COLO668 (cell line): ENCODE measurements around the gene ACADVL.

Experiments used
- DNase-seq: peaks from one replicate; lab custom pipeline; 2025; ENCODE audit not compliant: unreplicated experiment; lab: John Stamatoyannopoulos, UW

The ACADVL gene

GRCh38 chr17:7191069-7191468, 28.7 kb upstream of the ACADVL start:
- DNase-seq: no peak

DNA sequence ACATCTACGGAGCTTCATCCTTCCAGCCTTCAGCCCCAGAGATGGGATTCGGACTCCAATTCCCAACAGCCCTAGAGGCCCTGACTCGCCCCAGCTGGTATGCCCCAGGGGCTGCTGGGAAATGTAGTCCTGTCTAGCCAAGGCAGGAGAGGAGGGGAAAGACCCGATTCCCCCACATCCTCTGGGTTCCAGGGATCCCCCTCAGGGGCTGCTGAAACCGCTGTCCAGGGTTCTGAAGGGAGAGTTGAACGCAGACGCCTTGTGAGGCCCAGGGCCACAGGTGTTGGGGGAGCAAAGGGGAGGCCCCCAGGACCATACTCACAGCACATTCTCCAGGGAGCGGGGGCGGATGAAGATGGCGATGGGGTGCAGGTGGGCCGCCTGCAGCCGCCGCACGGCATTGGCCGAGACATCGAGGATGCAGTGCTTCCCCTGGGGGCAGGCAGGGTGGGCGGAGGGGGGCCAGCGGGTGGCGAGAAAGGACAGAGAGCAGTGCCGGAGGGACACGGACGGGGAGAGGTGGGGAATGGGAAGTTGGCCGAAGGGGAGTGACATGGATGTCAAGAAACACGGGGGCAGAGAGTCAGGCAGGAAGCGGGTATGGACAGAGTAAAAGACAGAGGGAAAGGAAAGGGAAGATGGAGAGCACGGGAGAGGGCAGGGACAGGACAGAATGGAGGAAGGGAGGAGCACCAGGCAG, 28.0 kb upstream of the ACADVL start:
- DNase-seq: peak; percentile 10

DNA sequence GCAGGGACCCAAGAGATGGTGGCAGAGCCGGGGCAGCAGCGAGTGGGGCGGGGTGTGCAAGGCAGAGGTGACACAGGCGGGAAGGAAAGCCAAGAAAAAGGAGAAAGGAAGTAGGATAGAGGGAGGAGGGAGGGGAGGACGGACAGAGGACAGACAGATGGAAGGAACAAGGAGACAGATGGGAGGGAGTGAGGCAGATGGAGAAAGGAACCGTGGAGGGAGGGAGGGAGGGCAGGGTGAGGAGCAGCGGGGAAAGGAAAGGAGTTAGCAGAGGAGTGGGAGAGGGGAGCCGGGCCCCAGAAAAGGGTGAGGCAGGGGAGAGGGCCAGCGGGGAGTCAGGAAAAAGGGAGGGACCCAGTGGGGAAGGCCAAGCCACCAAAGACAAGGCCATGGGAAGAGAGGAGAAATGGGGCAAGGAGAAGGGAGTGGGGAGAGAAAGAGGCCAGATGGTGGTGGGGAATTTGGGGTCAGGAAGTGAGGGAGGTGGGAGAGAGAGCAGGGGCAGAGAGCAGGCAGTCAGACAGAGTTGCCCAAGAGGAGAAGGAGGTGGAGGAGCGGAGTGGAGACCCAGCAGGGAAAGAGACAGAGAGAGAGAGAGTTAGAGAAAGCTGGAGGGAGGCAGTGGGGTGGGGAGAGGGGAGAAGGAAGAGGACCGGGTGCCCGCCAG, 27.3 kb upstream of the ACADVL start:
- no peak for DNase-seq

- no peak for DNase-seq
Observed at GRCh38 chr17:7195971-7196370, 23.8 kb upstream of the ACADVL start.

GRCh38 chr17:7196651-7197401, 22.9 kb upstream of the ACADVL start:
- DNase-seq: no peak

- DNase-seq: no peak
Observed at GRCh38 chr17:7203391-7203790, 16.3 kb upstream of the ACADVL start.

- DNase-seq: no peak
Observed at GRCh38 chr17:7204336-7204735, 15.4 kb upstream of the ACADVL start.

GRCh38 chr17:7204828-7205461, 14.8 kb upstream of the ACADVL start:
- DNase-seq: peak; percentile 69

- DNase-seq: no peak
Observed at GRCh38 chr17:7205561-7205960, 14.2 kb upstream of the ACADVL start.

GRCh38 chr17:7207120-7208001, 12.4 kb upstream of the ACADVL start:
- DNase-seq: no peak

DNA sequence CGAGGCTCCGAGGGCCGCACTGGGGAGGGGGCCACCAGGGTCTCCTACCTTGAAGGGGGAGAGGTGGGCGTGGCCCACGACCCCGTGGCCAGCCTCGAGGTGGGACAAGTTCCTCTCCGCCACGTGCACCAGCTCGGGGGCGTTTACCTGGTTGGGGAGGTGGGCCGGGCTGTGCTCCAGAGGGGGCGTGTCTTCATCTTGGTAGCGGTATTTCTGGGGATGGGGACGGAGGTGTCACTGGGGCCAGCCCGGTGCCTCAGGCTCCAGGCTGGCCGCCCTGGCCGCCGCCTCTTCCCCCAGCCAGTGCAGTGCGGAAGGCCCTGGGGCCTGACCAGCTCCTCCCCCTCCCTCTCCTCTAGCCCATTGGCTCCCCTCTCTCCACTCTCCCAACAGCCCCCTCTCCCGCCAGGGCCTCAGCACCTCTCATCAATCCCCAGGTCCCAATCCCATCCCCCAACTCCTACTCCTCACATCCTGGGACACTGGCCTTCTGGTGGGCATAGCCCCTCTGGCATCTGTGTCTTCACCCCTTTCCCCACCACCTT, 11.6 kb upstream of the ACADVL start:
- no peak for DNase-seq

DNA sequence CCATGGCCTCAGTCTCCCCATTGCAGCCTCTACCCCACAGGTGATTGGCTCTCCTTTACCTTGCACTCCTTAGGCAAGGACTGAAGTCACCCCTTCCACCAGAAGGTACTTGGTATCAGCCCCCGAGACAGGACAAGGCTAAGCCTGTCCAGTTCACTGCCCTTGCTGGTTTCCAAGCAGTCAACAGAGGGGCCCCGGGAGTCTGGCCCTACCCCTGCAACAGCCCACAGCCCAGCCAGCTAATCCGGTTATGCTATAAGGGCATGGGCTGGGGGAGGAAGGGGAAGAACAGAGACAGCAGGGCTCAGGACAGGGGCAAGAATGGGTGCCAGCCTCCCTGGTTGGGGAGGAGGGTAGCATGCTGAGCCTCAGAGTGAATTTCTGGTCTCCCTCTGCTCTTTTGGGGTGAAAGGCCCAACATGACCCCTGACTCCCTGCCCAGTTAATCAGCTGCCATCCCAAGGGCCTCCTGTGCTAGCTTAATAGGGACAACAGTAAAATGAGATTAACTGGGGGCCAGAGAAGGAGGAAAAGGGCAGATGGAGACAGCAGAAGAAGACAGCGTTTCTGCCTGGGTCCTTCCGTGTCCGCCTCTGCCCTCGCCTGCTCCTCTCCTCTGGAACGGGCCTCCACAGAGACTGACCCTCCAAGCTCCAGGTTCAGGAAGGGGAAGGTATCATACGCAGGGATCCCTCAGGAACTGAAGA, 10.8 kb upstream of the ACADVL start:
- no peak for DNase-seq

- DNase-seq: no peak
Observed at GRCh38 chr17:7211491-7212273, 8.1 kb upstream of the ACADVL start.

DNA sequence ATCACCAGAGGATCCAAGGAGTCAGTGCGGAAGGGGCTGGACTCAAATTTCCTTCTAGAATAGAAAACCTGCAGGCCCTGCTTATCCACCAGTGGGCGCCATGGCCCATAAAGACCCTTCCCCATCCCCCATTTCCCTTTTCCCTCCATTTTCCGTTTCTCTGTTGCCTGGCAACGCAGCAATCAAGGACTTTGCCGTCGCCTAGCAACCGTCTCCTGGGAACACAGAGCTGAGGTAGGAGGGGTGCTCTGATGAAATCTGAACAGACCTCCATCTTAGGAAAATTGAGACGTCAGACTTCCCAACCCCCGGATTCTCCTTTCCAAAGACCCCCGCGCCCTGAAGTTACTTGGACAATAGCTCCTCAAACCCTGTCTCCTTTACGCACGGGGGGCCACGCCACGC, 5.8 kb upstream of the ACADVL start:
- peak; percentile 77 for DNase-seq

DNA sequence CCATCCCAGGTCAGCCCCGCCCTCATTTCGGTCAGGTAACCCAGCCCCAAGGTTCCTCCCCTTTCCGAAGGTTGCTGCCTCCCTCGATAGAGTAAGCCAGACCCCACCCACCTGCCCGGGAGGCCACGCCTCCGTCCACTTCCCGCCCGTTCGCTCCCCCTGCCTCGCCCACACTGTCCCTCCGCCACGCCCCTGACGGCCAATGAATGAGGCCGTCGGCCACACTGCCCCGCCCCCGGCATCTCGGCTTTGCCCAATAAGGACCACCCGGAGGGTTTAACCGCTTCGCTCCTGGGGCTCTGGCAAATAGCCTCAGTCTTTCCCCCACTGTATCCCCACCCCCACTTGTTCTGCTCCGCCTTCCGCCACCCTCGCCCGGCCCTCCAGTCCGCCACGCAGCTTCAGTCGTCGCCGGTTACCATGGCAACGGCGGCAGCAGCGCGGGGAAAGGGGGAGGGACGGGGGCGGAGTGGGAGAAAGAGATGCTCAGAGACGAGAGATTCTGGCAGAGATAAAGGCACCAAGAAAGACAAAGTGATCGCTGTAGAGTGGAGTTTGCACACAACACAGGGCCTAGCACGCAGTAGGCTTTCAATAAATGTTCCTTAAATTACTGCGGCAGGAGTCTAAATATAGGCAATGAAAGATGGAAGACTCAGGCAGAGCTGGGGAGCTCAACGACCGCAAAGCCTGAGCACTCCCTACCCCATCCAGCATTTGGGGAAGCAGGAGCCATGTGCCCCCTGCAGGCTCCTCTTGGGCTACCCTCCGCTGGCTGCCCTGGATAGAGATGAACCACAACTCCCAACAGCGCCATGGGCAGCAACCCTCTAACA, 5.2 kb upstream of the ACADVL start:
- peak; percentile 92 for DNase-seq

DNA sequence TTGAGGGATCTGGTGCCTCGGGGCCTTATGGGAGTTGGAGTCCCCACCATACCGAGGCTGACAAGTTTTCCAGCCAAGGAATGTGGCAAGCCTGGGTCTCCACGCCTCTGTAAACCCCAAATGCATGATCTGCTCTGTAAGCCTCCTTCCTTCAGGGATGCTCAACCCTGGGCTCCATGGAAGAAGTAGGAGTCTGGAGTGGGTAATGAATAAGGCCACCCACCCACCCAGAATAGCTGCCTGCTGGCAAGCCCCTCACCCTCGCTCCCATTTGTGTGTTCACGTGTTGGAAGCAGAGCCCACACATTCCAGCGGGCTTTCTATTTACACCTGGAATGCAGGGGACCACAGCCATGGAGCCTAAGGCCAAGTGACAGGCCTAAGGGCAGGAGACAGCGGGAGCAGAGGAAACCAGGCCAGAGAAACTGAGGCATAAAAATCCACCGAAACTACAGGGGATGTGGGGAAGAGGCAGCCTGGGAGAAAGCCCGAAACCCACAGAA, 4.6 kb upstream of the ACADVL start:
- no peak for DNase-seq

DNA sequence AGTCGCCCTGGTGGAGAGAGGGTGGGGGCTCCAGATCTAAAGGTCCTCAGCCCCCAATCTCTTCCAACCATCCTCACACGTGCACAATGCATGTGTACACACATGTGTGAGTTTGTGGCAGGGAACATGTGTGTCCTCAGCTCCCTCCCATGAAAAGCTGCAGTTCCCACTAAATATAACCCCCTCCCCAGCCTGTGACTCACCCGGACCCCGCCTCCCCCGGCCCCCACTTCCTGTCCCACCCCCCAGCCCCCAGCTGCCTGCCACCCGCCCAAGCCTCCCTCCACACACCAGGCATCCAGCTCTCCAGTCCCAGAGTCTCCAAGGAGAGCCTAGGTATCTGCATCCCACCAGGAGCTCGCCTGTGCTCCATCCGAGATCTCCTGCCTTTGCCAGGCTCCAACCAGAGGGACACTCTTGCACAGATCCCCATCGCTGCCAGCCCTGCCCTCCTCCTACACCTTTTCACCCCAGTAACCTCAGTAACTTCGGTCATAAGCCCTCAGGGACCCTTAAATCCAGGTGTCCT, 4.0 kb upstream of the ACADVL start:
- no peak for DNase-seq
